ENCODE measurements around the gene ROPN1L. TPM values are rescaled to one million over a fixed set of nuclear protein-coding genes. Genes with fewer than 3 reads are reported as not detected.
A peak's percentile ranks its signal among the peaks of the same experiment; 100 is the strongest.

Gene ROPN1L
- total and polyA plus RNA-seq, 2 of the 4 experiments (the other 2 are of a cell fraction): 0.34 to 0.36 TPM

DNA sequence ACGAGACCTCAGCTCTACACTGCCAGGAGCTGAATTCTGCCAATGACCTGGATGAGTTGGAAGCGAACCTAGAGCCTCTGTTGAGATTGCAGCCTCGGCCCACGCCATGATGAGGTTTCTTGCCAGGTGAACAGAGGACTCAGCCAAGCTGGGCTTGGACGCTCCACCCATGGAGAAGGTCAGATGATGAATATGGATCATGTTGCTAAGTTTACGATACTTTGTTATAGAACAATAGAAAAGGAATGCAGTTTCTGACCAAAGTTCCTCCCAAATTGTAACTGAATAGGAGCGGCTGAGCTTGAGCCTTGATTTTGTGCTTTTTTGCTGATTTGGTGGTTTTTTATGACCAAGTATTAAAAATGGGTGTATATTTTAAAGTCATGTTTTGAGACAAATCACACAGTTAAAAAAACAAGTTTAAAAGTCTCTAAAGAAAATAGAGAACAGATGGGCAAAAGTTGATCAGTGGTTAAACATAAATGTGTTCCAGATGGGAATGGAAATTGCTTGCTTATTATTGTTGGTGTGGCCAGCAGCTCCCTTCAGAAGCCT lies 32.9 kb downstream of the ROPN1L start:
- peaks cover 10% of the 10 kb centered on the region; the same call in 1 of the 2 replicates for H3K9me1 ChIP-seq (ENCODE audit: insufficient read depth, low read length)
- no peak overlapping the region for H3K14ac ChIP-seq (replicated peaks; ENCODE audit: low read depth, low read length)
- no peak overlapping the region for H4K8ac ChIP-seq (ENCODE audit: low read depth in 2 of 2, low read length in 2 of 2)
- H2BK5ac ChIP-seq (ENCODE audit: low read depth, low read length, poor library complexity, severe bottlenecking): no peak overlapping the region
- intact Hi-C loops (cut with micrococcal nuclease): no loop called here
- H3K36me3 ChIP-seq (ENCODE audit: control insufficient read depth, insufficient read depth, low read length): no peaks in the 10 kb centered on the region
- H3K9me3 ChIP-seq (ENCODE audit: control insufficient read depth, insufficient read depth, low read length): peaks cover 9% of the 10 kb centered on the region
- no peak overlapping the region for H2BK20ac ChIP-seq (ENCODE audit: low read depth, low read length)
- TF ChIP-seq, protein P1, sequence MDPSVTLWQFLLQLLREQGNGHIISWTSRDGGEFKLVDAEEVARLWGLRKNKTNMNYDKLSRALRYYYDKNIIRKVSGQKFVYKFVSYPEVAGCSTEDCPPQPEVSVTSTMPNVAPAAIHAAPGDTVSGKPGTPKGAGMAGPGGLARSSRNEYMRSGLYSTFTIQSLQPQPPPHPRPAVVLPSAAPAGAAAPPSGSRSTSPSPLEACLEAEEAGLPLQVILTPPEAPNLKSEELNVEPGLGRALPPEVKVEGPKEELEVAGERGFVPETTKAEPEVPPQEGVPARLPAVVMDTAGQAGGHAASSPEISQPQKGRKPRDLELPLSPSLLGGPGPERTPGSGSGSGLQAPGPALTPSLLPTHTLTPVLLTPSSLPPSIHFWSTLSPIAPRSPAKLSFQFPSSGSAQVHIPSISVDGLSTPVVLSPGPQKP (IDR thresholded peaks at IDR 0.05; ENCODE audit: borderline replicate concordance, low read depth, low read length): no peak
- TF ChIP-seq MAFK (IDR thresholded peaks at IDR 0.05; ENCODE audit: low read depth, low read length) (peak; percentile 70), MAZ (IDR thresholded peaks at IDR 0.05; ENCODE audit: borderline replicate concordance, low read depth, low read length) (no peak), RFX5 (IDR thresholded peaks at IDR 0.05; ENCODE audit: low read depth, low read length) (no peak), MXI1 (IDR thresholded peaks at IDR 0.05; ENCODE audit: borderline replicate concordance, low read depth, low read length) (no peak)
- in situ Hi-C loops (cut with MboI; ENCODE audit: low sequenced_read_pairs): loop anchor here (25.0 kb wide), 1 partner anchor 88 kb away; the partner anchor contains the start of gene ANKRD33B
- H3K4me3 ChIP-seq (ENCODE audit: insufficient read depth, low read depth, low read length): no peak overlapping the region
- H3K27me3 ChIP-seq (ENCODE audit: control insufficient read depth, insufficient read depth, low read length): no peaks in the 10 kb centered on the region
- no peak overlapping the region for H3K9ac ChIP-seq (ENCODE audit: low read depth, low read length)
- BruUV-seq (replicated peaks): no TSS peak
- no peak overlapping the region for H2AK9ac ChIP-seq (replicated peaks; ENCODE audit: low read depth, low read length, poor library complexity)
- H2BK15ac ChIP-seq (ENCODE audit: low read depth, low read length): 0 out of 3 replicates have a peak overlapping the region, but pooled peaks have one; percentile 36
- H3K56ac ChIP-seq (ENCODE audit: extremely low read depth, insufficient read depth, low read length): no peak overlapping the region
- H3K4me1 ChIP-seq (ENCODE audit: control insufficient read depth, insufficient read depth, low read length): peaks cover 16% of the 10 kb centered on the region
- no peak for ATAC-seq (ENCODE audit: low read depth)
- ChIA-PET CTCF (no interaction called here), POLR2A (ENCODE audit: unreplicated experiment) (no interaction called here)
- H3K27ac ChIP-seq (ENCODE audit: insufficient read depth, low read length): no peak overlapping the region
- no peaks in the 10 kb centered on the region for H4K20me1 ChIP-seq (ENCODE audit: insufficient read depth, low read length)
- whole genome bisulfite sequencing, 2 experiments (ENCODE audit: extremely low coverage in 2 of 2, insufficient read length in 1 of 2): 80% methylated on average over 3 of the region's 7 CpGs; no CpG with 5 or more reads in 1 of the 2 experiments
- DNase-seq: peak; percentile 60
- no peak overlapping the region for H3K23ac ChIP-seq (ENCODE audit: low read depth, low read length)
- H3K79me1 ChIP-seq (ENCODE audit: low read depth in 1 of 2, low read length in 2 of 2): 0 out of 4 replicates have a peak, but pooled peaks cover 0 to 2% of the 10 kb centered on the region in 2 experiments
- no peak overlapping the region for H3K18ac ChIP-seq (ENCODE audit: low read depth, low read length)
- H2AFZ ChIP-seq (replicated peaks; ENCODE audit: low read length, poor library complexity): peak overlapping the region; percentile 17
- H4K5ac ChIP-seq (ENCODE audit: low read depth, low read length): no peak overlapping the region
- H2AK5ac ChIP-seq (ENCODE audit: low read depth, low read length): peak overlapping the region; percentile 60; the same call in 1 of the 2 replicates
- 0 out of 2 replicates have a peak overlapping the region, but pooled peaks have one; percentile 24 for H3K4ac ChIP-seq (ENCODE audit: low read depth, low read length)
- dilution Hi-C loops (cut with HindIII; ENCODE audit: low sequenced_read_pairs, unreplicated experiment): no loop called here
- H4K91ac ChIP-seq (ENCODE audit: insufficient read depth, low read depth, low read length): no peak overlapping the region
- no peak overlapping the region for H3K4me2 ChIP-seq (ENCODE audit: low read depth, low read length)
- H2BK120ac ChIP-seq (ENCODE audit: low read depth, low read length): no peak overlapping the region
